Central memory CD8-positive, alpha-beta T cell (primary cell): ENCODE results near the gene ACTR3.

Experiments
- ATAC-seq: fragments of 150-1000 bp; cut with Tn5 transposase; replicated peaks from 2 replicates; pipeline ENCODE4 v1.10.0; 2022; ENCODE audit warnings: mild to moderate bottlenecking, moderate FRiP score, moderate number of reproducible peaks; ENCODE audit not compliant: poor library complexity, severe bottlenecking; ENCODE audit errors: extremely low read depth
- DNase-seq, 2 donors: peaks; one replicate each; pipeline ENCODE4 v3.0.0; 2021; ENCODE audit warnings: low spot score in 2 of 2
- H3K27ac Mint-ChIP-seq: one replicate; pipeline ENCODE4 v1.8.0; 2022; ENCODE audit warnings: low read depth, mild to moderate bottlenecking, moderate library complexity, mixed read lengths
- H3K27me3 Mint-ChIP-seq: one replicate; pipeline ENCODE4 v1.8.0; 2022; ENCODE audit warnings: mixed read lengths
- H3K36me3 Mint-ChIP-seq: one replicate; pipeline ENCODE4 v1.8.0; 2022; ENCODE audit warnings: mild to moderate bottlenecking, moderate library complexity, mixed read lengths; ENCODE audit not compliant: insufficient read depth
- H3K4me1 Mint-ChIP-seq: one replicate; pipeline ENCODE4 v1.8.0; 2022; ENCODE audit warnings: mixed read lengths
- H3K4me3 Mint-ChIP-seq: one replicate; pipeline ENCODE4 v1.8.0; 2022; ENCODE audit warnings: mild to moderate bottlenecking, moderate library complexity, mixed read lengths
- H3K9me3 Mint-ChIP-seq: one replicate; pipeline ENCODE4 v1.8.0; 2022; ENCODE audit warnings: mixed read lengths

The ACTR3 gene

GRCh38 chr2:113878743-113879142, 11.1 kb upstream of the ACTR3 start:
- Mint-ChIP-seq H3K4me3 (no peak overlapping the region), H3K27ac (no peak overlapping the region), H3K9me3 (no peaks in the 10 kb centered on the region), H3K27me3 (no peaks in the 10 kb centered on the region), H3K4me1 (peaks cover 16% of the 10 kb centered on the region), H3K36me3 (peaks cover 2% of the 10 kb centered on the region)
- DNase-seq (no peak), ATAC-seq (no peak)

GRCh38 chr2:113879457-113879856, 10.4 kb upstream of the ACTR3 start:
- no peak for ATAC-seq
- Mint-ChIP-seq H3K9me3 (no peaks in the 10 kb centered on the region), H3K4me3 (no peak overlapping the region)

GRCh38 chr2:113886479-113887008, 3.3 kb upstream of the ACTR3 start:
- DNase-seq (no peak), ATAC-seq (no peak)
- Mint-ChIP-seq H3K4me3 (peak overlapping the region; percentile 27), H3K27me3 (no peaks in the 10 kb centered on the region), H3K36me3 (peaks cover 16% of the 10 kb centered on the region), H3K27ac (peak overlapping the region; percentile 89), H3K4me1 (peaks cover 47% of the 10 kb centered on the region), H3K9me3 (no peaks in the 10 kb centered on the region)

More at GRCh38 chr2:113879457-113879856, 10.4 kb upstream of the ACTR3 start:
- Mint-ChIP-seq H3K36me3 (peaks cover 2% of the 10 kb centered on the region), H3K4me1 (peaks cover 16% of the 10 kb centered on the region), H3K27me3 (no peaks in the 10 kb centered on the region), H3K27ac (no peak overlapping the region)
- DNase-seq, result no peak

- ATAC-seq (no peak), DNase-seq (no peak)
- Mint-ChIP-seq H3K27ac (peak overlapping the region; percentile 89), H3K4me3 (peak overlapping the region; percentile 27), H3K36me3 (peaks cover 16% of the 10 kb centered on the region), H3K27me3 (no peaks in the 10 kb centered on the region), H3K4me1 (peaks cover 53% of the 10 kb centered on the region), H3K9me3 (no peaks in the 10 kb centered on the region)
Measured at GRCh38 chr2:113887009-113887792, 2.7 kb upstream of the ACTR3 start.

DNA sequence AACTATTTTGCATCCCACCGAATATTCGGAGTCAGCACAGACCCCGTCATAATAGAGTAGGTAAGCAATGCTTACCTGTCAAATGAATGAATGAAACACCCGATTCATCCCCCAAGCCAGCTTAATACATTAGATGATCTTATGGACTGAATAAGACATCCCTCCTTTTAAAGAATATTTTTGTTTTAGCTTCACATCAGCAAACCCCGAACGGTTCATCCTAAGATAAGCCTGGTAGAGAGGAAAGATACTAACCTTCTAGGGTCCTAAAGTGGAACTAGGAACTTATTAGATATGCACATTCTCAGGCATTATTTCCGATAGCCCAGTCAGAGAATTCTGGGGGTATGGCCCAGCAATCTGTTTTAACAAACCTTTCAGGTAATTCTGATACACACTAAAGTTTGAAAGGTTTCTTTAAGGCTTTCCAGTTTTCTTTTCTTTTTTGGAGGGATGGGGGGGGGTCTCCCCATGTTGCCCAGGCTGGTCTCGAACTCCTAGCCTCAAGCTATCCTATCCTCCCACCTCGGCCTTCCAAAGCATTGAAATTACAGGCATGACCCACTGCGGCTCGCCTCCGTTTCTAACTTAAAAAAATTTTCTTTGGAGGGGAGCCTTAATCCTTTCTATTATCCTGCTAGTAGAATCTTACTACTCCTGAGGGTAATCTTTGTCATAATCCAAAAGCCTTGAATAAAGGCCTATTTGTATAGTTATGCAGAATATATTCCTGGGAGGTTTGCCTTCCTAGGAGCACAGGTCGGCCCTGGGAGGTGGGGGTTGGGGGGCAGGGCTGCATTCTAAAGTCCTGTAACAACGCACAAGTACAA, 1.0 kb upstream of the ACTR3 start:
- Mint-ChIP-seq H3K9me3 (no peaks in the 10 kb centered on the region), H3K4me3 (peak overlapping the region; percentile 87), H3K36me3 (peaks cover 27% of the 10 kb centered on the region), H3K27ac (peak overlapping the region; percentile 89), H3K27me3 (no peaks in the 10 kb centered on the region), H3K4me1 (peaks cover 69% of the 10 kb centered on the region)
- ATAC-seq (no peak), DNase-seq (no peak)

DNA sequence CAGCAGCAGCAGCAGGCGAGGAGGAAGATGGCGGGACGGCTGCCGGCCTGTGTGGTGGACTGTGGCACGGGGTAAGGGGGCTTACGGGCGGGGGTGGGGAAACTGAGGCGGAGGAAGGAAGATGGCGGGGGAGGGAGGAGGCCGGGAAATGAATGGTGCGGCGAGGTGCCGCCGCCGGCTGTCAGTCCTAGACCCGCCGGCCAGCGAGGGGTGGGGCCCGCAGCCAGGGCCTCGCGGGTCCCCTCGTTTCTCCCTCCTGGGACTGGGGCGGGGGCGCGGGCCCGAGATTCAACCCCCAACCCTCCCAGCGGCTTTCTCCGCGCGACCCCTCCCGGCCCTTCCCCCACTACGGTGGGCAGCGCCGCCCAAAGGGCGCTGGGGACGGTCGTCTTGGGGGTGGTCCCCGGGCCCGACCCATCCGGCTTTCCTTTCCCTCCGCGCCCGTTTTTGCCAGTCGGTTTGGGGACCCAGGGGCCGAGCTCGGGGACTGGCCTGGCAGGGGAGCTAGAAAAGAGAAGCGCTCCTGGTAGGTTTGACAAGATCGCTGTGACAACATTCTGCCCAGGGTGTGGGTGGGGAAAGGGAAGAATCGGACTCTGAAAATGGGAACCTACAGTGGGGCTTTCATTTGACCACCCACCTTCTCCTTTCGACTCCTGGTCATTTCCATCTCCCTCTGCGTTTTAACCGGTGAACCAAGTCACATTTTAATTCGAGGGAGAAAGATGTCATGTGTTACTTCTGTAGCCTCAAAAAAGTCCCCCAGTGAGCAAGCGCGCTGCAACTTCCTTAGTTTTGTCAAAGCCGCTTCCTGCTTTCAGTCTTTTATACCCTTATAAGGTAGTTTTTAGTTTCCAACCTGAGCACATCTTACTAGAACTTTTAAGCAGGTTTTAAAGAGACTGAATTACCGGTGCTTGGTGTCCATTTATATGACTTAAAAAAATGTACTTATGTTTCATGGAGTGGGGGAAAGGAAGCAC, 655 bp downstream of the ACTR3 start:
- peak; percentile 47 for ATAC-seq
- peak overlapping the region; percentile 87 for H3K4me3 Mint-ChIP-seq
- peaks cover 43% of the 10 kb centered on the region for H3K36me3 Mint-ChIP-seq
- H3K27me3 Mint-ChIP-seq, result no peaks in the 10 kb centered on the region
- peak overlapping the region; percentile 89 for H3K27ac Mint-ChIP-seq
- peak; percentile 34 to 55 for DNase-seq
- no peaks in the 10 kb centered on the region for H3K9me3 Mint-ChIP-seq
- peaks cover 79% of the 10 kb centered on the region for H3K4me1 Mint-ChIP-seq

GRCh38 chr2:113891265-113891959, 1.5 kb downstream of the ACTR3 start:
- no peaks in the 10 kb centered on the region for H3K9me3 Mint-ChIP-seq
- H3K4me1 Mint-ChIP-seq, result peaks cover 83% of the 10 kb centered on the region
- no peaks in the 10 kb centered on the region for H3K27me3 Mint-ChIP-seq
- DNase-seq (no peak), ATAC-seq (no peak)
- H3K36me3 Mint-ChIP-seq, result peaks cover 49% of the 10 kb centered on the region
- peak overlapping the region; percentile 89 for H3K27ac Mint-ChIP-seq
- peak overlapping the region; percentile 87 for H3K4me3 Mint-ChIP-seq

- peak overlapping the region; percentile 87 for H3K4me3 Mint-ChIP-seq
- H3K36me3 Mint-ChIP-seq, result peaks cover 49% of the 10 kb centered on the region
- no peak for DNase-seq
- ATAC-seq, result no peak
- H3K9me3 Mint-ChIP-seq, result no peaks in the 10 kb centered on the region
- H3K4me1 Mint-ChIP-seq, result peaks cover 83% of the 10 kb centered on the region
- H3K27ac Mint-ChIP-seq, result peak overlapping the region; percentile 79
- no peaks in the 10 kb centered on the region for H3K27me3 Mint-ChIP-seq
Measured at GRCh38 chr2:113892004-113892710, 2.3 kb downstream of the ACTR3 start.

DNA sequence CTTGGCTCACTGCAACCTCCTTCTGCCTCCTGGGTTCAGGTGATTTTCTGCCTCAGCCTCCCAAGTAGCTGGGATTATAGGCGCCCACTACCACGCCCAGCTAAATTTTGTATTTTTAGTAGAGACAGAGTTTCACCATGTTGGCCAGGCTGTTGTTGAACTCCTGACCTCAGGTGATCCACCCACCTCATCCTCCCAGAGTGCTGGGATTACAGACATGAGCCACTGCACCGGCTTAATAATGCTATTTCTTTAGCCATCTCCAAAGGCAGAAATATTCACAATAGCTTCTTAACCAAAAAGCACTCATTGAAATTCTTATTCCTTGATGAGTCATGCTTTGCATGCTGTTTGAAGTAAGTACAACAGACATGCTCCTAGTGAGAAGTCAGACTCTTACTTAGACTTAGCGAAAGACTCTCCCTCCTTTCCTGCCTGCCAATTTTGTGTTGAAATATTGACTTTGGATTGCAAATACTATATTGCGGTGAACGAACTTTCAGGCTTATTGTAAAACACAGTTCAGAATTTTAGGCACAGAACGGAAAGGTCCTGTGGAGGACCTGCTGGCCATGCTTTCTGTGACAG, 4.4 kb downstream of the ACTR3 start:
- peaks cover 73% of the 10 kb centered on the region for H3K4me1 Mint-ChIP-seq
- DNase-seq (no peak), ATAC-seq (no peak)
- peaks cover 52% of the 10 kb centered on the region for H3K36me3 Mint-ChIP-seq
- H3K9me3 Mint-ChIP-seq, result no peaks in the 10 kb centered on the region
- no peaks in the 10 kb centered on the region for H3K27me3 Mint-ChIP-seq
- H3K27ac Mint-ChIP-seq, result no peak overlapping the region
- peak overlapping the region; percentile 87 for H3K4me3 Mint-ChIP-seq

DNA sequence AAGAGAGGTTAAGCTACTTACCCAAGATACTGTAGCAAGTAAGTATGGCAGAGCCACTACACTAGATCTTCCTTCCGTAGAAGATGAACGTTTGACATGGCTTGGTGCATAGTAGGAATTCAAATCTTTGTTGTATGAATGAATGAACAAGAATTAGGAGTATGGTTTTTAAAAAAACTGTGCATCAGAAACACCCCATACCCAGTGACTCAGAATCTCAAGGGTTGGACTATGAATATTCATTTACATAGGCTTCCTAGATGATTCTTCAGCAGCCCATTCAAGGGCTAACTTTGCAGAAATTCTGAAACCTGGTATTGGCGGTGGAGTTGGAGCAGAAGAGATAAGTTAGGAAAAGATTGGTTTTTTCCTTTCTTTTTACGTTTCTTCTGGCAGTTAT, 5.4 kb downstream of the ACTR3 start:
- Mint-ChIP-seq H3K9me3 (no peaks in the 10 kb centered on the region), H3K4me1 (peaks cover 83% of the 10 kb centered on the region), H3K36me3 (peaks cover 45% of the 10 kb centered on the region), H3K27me3 (no peaks in the 10 kb centered on the region), H3K27ac (peak overlapping the region; percentile 43), H3K4me3 (peak overlapping the region; percentile 87)
- no peak for DNase-seq
- no peak for ATAC-seq
